ENCODE data around the gene BRSK2.
A peak's percentile ranks its signal among the peaks of the same experiment; 100 is the strongest.
"Not testable (repeated sequence)": the region's sequence is repeated elsewhere in the genome, so short reads cannot be mapped to it uniquely, and the experiment has no call there.

Gene BRSK2

DNA sequence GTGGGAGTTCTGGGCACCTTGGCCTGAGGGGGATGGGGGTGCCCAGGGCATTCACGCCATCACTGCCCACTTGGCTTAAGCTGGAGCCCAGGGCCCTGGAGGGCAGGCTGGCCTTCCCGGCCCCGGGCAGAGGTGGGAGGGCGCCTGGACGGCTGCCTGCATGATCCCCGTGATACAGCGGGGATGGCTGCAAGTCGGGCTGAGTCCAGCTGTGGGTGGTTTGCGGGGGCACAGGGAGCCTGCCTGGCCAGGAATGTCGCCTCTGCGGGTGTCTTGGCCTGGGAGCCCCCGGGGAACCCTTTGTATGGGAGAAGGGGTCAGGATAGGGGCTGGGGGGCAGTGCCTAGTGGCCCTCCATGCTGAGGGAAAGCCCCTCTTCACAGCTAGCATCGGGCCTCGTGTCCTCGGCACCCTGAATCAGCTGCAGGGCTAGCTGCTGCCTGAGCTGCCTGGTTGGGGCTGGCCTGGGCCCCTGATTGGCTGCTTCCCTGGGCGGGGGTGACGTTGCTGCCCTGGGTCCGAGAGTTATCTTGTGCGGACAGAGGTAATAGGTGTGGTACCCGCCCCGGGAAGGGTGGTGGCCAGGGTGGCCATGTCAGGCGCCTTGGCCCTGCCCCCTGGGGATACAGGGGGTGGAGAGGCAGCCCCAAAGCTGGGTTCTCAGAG is 8.3 kb downstream of the BRSK2 start:
- DNase-seq = no peak

DNA sequence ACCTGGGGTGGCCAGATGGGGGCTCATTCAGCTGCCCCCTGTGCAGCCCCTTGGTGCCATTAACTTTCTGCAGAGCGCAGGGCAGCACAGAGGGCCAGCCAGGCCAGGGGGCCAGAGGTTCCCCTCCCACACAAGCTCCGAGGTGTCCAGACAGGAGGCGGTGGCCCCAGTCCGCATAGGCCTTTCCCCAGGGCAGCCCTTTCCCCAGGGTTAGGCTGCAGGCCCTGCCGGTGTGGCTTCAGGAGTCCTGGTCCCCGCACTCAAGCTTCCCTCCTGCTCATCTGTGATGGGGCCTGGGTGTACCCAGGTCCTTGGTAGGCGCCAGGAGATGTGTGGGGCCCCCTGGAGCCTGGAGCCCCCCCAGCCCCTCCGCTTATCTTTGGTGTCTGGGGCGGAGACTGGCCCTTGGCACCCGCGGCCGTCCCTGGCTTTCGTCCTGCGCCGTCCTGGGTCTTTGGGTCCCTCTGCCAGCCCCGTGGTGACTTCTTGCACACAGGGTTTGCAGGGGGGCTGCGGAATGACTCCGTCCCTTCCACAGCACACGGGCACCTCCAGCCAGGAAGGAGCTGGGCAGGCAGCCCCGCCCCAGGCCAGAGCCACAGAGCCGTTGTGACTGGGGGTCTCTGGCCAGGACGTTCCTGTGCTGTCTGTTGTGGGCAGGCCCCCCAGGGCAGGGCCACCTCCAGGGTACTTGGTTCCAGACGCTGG is 8.9 kb downstream of the BRSK2 start:
- DNase-seq = no peak

- no peak for DNase-seq
Observed at GRCh38 chr11:1399386-1400316, 9.9 kb downstream of the BRSK2 start.

- DNase-seq = no peak
Observed at GRCh38 chr11:1400317-1401170, 10.8 kb downstream of the BRSK2 start.

- no peak for DNase-seq
Observed at GRCh38 chr11:1401171-1401445, 11.4 kb downstream of the BRSK2 start.

DNA sequence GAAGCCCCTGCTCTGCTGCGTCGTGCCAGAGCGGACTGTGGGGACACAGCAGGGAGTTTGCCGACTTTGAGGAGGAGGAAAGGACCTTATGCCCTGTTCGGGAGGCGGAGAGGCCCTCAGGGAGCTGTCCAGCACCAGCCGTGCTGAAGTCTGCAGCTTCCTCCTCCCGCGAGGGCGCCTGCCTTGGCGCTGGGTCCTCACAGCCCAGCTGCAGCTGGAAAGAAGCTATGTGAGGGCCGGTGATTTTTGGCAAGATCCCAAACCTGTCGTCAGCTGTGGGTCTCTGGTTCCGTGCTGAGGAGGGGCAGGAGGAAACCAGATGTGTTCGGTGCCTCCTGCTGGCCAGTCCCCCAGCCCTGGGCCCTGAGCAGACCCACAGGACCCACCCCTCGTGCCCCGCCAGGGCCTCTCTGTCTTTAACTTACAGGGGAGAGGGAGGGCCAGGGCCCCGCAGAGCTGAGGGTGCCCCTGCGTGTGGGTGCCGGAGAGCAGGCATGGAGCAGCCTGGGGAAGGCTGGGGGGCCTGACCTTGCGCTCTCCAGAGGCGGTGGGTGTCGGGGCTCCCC is 12.0 kb downstream of the BRSK2 start:
- DNase-seq = peak; percentile 34

- DNase-seq = no peak
Observed at GRCh38 chr11:1402355-1403077, 12.8 kb downstream of the BRSK2 start.

GRCh38 chr11:1403078-1403620 is 13.4 kb downstream of the BRSK2 start:
- DNase-seq = no peak

GRCh38 chr11:1403721-1404460 is 14.2 kb downstream of the BRSK2 start:
- no peak for DNase-seq

GRCh38 chr11:1404461-1405185 is 14.9 kb downstream of the BRSK2 start:
- no peak for DNase-seq

DNA sequence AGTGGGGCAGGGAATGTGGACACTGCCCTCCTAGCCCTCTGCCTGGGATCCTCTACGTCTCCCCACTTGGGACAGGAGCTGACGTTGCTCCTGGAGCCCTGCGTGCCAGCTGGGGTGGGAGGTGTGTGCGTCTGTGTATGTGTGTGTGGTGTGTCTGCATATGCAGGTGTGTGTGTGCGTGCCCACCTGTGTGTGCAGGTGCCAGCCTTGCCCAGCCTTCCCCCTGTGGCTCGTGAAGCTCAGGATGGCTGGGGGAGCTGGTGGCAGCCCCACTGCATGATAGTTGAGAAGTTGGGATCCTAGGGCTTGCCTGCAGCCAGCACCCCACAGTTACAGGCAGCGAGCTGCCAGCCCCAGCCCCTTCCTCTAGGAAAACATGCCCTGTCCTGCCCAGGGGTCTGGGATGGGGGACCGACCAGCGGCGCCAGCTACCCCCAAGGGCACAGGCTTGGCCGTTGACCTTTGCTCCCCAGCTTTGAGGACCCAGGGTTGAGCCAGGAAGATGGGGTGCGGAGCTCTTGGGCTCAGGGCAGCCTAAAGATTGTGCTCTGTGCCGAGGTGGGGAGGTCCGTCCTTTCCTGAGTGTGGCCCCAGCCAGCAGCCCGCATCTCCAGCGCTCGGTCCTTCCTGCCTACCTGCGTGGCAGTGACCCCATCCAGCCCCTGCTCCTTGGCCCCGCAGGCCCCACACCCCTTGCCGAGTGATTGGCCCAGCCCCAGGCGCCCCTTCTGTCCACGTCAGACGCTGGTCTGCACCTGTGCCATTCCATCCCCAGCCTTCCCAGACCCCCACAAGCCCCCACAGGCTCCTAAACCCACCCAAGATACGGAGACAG is 15.7 kb downstream of the BRSK2 start:
- DNase-seq = no peak

- DNase-seq = no peak
Observed at GRCh38 chr11:1406571-1407485, 17.1 kb downstream of the BRSK2 start.

- no peak for DNase-seq
Observed at GRCh38 chr11:1407668-1408067, 17.9 kb downstream of the BRSK2 start.

GRCh38 chr11:1408346-1408745 is 18.6 kb downstream of the BRSK2 start:
- no peak for DNase-seq

DNA sequence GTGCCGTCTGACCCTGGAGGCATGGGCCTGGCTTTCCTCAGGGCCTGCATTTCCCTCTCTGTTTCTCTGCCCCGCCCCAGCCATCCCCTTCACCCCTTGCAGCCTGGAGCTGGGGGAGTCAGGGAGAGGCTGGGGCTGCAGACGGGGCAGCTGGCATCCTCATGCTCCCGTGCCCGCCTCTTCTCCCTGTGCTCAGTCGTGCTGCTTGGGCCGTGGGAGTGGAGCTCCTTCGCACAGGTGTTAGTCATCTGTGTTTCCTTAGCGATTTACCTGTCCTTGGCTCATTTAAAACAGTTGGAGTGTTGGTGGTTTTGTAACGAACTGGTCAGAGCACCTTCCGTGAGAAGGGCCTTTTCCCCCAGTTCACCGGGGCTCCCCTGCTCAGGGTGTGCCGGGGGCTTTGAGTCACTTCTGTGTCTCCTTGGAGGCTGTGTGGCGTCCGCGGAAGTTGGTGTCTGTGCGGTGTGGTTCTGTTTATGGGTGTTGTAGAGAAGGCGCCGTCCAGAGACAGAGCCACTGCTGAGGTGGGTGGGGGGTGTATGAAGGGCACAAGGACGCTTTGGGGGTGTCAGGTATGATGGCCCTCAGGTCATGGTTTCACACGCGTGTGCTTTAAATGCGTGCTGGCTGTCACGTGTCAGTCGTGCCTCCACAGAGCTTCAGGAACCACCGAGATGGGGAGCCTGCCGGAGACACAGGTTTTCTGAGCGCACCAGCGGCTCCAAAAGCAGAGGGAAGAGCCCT is 19.5 kb downstream of the BRSK2 start:
- DNase-seq = no peak

GRCh38 chr11:1409852-1410125 is 20.1 kb downstream of the BRSK2 start:
- not testable (repeated sequence) for DNase-seq

All from stimulated activated CD4-positive, alpha-beta T cell treated with anti-CD3 and anti-CD28 coated beads, Interleukin-12 subunit alpha, Interleukin-12 subunit beta, amount 100 ng/mL, for 4 hours (primary cell).